Measurements from ENCODE around the gene CBR3. TPM values are rescaled to one million over a fixed set of nuclear protein-coding genes. Genes with fewer than 3 reads are reported as not detected.
"Not testable (repeated sequence)": the region's sequence is repeated elsewhere in the genome, so short reads cannot be mapped to it uniquely, and the experiment has no call there.

Gene CBR3
- total RNA-seq, 6 donors from 2014 or later = 3.8 to 8.4 (median 6.2) TPM

- no peak for DNase-seq
- no peak for ATAC-seq (ENCODE audit: low FRiP score in 2 of 2)
- no peak for TF ChIP-seq POLR2AphosphoS5 (IDR thresholded peaks at IDR 0.05)
- TF ChIP-seq EP300 (IDR thresholded peaks at IDR 0.05) = no peak
- no peak for TF ChIP-seq POLR2A (IDR thresholded peaks at IDR 0.05)
- TF ChIP-seq, protein P1, sequence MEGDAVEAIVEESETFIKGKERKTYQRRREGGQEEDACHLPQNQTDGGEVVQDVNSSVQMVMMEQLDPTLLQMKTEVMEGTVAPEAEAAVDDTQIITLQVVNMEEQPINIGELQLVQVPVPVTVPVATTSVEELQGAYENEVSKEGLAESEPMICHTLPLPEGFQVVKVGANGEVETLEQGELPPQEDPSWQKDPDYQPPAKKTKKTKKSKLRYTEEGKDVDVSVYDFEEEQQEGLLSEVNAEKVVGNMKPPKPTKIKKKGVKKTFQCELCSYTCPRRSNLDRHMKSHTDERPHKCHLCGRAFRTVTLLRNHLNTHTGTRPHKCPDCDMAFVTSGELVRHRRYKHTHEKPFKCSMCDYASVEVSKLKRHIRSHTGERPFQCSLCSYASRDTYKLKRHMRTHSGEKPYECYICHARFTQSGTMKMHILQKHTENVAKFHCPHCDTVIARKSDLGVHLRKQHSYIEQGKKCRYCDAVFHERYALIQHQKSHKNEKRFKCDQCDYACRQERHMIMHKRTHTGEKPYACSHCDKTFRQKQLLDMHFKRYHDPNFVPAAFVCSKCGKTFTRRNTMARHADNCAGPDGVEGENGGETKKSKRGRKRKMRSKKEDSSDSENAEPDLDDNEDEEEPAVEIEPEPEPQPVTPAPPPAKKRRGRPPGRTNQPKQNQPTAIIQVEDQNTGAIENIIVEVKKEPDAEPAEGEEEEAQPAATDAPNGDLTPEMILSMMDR (IDR thresholded peaks at IDR 0.05) = no peak
- Histone ChIP-seq H3K27ac (peak overlapping the region; percentile 24 to 69 (median 48)), H3K9me3 (no peaks in the 10 kb centered on the region), H3K36me3 (no peaks in the 10 kb centered on the region), H3K4me3 (no peak overlapping the region), H3K27me3 (no peaks in the 10 kb centered on the region), H3K4me1 (peaks cover 0 to 26% (median 13%) of the 10 kb centered on the region in 4 donors)
- 95 to 96% methylated on average over 5 of the region's 5 CpGs for WGBS, 2 donors
Observed at GRCh38 chr21:36126621-36127110, 8.2 kb upstream of the CBR3 start.

- WGBS, 2 donors = 76 to 78% methylated on average over 10 of the region's 10 CpGs
- Histone ChIP-seq H3K27ac (peak overlapping the region in 1 of 4 donors; percentile 69), H3K4me1 (peaks cover 0 to 26% (median 13%) of the 10 kb centered on the region in 4 donors), H3K27me3 (no peaks in the 10 kb centered on the region), H3K9me3 (no peaks in the 10 kb centered on the region), H3K4me3 (no peak overlapping the region), H3K36me3 (no peaks in the 10 kb centered on the region)
- TF ChIP-seq EP300 (IDR thresholded peaks at IDR 0.05) = no peak
- TF ChIP-seq POLR2A (IDR thresholded peaks at IDR 0.05) = no peak
- TF ChIP-seq POLR2AphosphoS5 (IDR thresholded peaks at IDR 0.05) = no peak
- TF ChIP-seq, protein P1 (IDR thresholded peaks at IDR 0.05) = no peak
- DNase-seq (no peak), ATAC-seq (ENCODE audit: low FRiP score in 2 of 2) (no peak)
Observed at GRCh38 chr21:36127250-36127904, 7.5 kb upstream of the CBR3 start.

- no peaks in the 10 kb centered on the region for H3K27me3 ChIP-seq
- ATAC-seq (ENCODE audit: low FRiP score in 2 of 2) (no peak), DNase-seq (no peak)
- no peak for TF ChIP-seq POLR2A (IDR thresholded peaks at IDR 0.05)
- TF ChIP-seq, protein P1 (IDR thresholded peaks at IDR 0.05) = peak in 1 of 6 experiments; percentile 7
- no peaks in the 10 kb centered on the region for H3K36me3 ChIP-seq
- H3K4me3 ChIP-seq = no peak overlapping the region
- peaks cover 0 to 26% (median 13%) of the 10 kb centered on the region in 4 donors for H3K4me1 ChIP-seq
- H3K27ac ChIP-seq = peak overlapping the region in 1 of 4 donors; percentile 7
- WGBS, 2 donors = 70 to 90% methylated on average over 5 of the region's 5 CpGs
- no peaks in the 10 kb centered on the region for H3K9me3 ChIP-seq
Observed at GRCh38 chr21:36127977-36128376, 6.9 kb upstream of the CBR3 start.

GRCh38 chr21:36129219-36129618, 5.7 kb upstream of the CBR3 start:
- Histone ChIP-seq H3K4me3 (no peak overlapping the region), H3K4me1 (peaks cover 3 to 30% (median 16%) of the 10 kb centered on the region in 4 donors), H3K27ac (peak overlapping the region in 1 of 4 donors; percentile 85), H3K36me3 (no peaks in the 10 kb centered on the region), H3K9me3 (no peaks in the 10 kb centered on the region), H3K27me3 (no peaks in the 10 kb centered on the region)
- WGBS, 2 donors = 49 to 56% methylated on average over 2 of the region's 2 CpGs
- ATAC-seq (ENCODE audit: low FRiP score in 2 of 2) (no peak), DNase-seq (no peak)
- TF ChIP-seq, protein P1 (IDR thresholded peaks at IDR 0.05) = no peak
- TF ChIP-seq EP300 (IDR thresholded peaks at IDR 0.05) (no peak), POLR2A (IDR thresholded peaks at IDR 0.05) (no peak), POLR2AphosphoS5 (IDR thresholded peaks at IDR 0.05) (no peak)

DNA sequence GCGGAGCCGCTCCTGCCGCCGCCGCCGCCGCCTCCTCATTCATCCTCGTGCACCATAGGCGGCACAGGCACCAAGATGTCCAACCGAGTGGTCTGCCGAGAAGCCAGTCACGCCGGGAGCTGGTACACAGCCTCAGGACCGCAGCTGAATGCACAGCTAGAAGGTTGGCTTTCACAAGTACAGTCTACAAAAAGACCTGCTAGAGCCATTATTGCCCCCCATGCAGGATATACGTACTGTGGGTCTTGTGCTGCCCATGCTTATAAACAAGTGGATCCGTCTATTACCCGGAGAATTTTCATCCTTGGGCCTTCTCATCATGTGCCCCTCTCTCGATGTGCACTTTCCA, 4.5 kb upstream of the CBR3 start:
- not testable (repeated sequence) for H3K9me3 ChIP-seq; ATAC-seq (ENCODE audit: low FRiP score in 2 of 2); H3K36me3 ChIP-seq; H3K27me3 ChIP-seq; DNase-seq
- H3K27ac ChIP-seq = peak overlapping the region in 1 of 4 donors; percentile 85
- WGBS, 2 donors = 29 to 61% methylated on average over 4 to 7 of the region's 18 CpGs
- peak overlapping the region in 3 of 4 donors; percentile 51 to 60 (median 59) for H3K4me3 ChIP-seq
- H3K4me1 ChIP-seq = peaks cover 9 to 39% (median 25%) of the 10 kb centered on the region in 4 donors

DNA sequence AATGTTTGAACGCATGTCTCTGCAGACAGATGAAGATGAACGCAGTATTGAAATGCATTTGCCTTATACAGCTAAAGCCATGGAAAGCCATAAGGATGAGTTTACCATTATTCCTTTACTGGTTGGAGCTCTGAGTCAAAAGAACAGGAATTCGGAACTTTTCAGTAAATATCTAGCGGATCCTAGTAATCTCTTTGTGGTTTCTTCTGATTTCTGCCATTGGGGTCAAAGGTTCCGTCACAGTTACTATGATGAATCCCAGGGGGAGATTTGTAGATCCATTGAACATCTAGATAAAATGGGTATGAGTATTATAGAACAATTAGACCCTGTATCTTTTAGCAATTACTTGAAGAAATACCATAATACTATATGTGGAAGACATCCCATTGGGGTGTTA, 4.0 kb upstream of the CBR3 start:
- H3K27ac ChIP-seq; H3K27me3 ChIP-seq; H3K9me3 ChIP-seq; H3K36me3 ChIP-seq; DNase-seq; H3K4me3 ChIP-seq; ATAC-seq (ENCODE audit: low FRiP score in 2 of 2): not testable (repeated sequence)
- peaks cover 9 to 39% (median 22%) of the 10 kb centered on the region in 4 donors for H3K4me1 ChIP-seq
- WGBS, 2 donors = 91 to 95% methylated on average over 5 of the region's 5 CpGs
